H9 (cell line): ENCODE measurements around the gene SLC9A9. TPM values are rescaled to one million over a fixed set of nuclear protein-coding genes. Genes with fewer than 3 reads are reported as not detected.

Source experiments
- DNase-seq: peaks from one replicate; pipeline ENCODE4 v3.0.0-alpha.2; 2017
- H2AFZ ChIP-seq: one replicate; pipeline ENCODE4 v1.6.1; 2013; ENCODE audit warnings: mild to moderate bottlenecking, low read length, control low read depth, moderate library complexity
- H2AK5ac ChIP-seq: 2 replicates; pipeline ENCODE4 v1.6.1; 2013; ENCODE audit warnings: low read length, control low read depth, mixed read lengths; ENCODE audit not compliant: insufficient read length
- H2BK120ac ChIP-seq: one replicate; pipeline ENCODE4 v1.6.1; 2013; ENCODE audit warnings: low read depth, mild to moderate bottlenecking, low read length, control low read depth, inconsistent platforms; ENCODE audit not compliant: poor library complexity, severe bottlenecking
- H2BK12ac ChIP-seq: 2 replicates; pipeline ENCODE4 v1.6.1; 2013; ENCODE audit warnings: low read length, control low read depth, mixed read lengths, low read depth; ENCODE audit not compliant: insufficient read length
- H2BK15ac ChIP-seq: 2 replicates; pipeline ENCODE4 v1.6.1; 2013; ENCODE audit warnings: low read depth, low read length, control low read depth
- H2BK20ac ChIP-seq: one replicate; pipeline ENCODE4 v1.6.1; 2013; ENCODE audit warnings: low read depth, mild to moderate bottlenecking, low read length, control low read depth, inconsistent platforms; ENCODE audit not compliant: poor library complexity, severe bottlenecking
- H2BK5ac ChIP-seq: 2 replicates; pipeline ENCODE4 v1.6.1; 2013; ENCODE audit warnings: low read length, control low read depth, mixed read lengths; ENCODE audit not compliant: insufficient read length
- H3K14ac ChIP-seq: 2 replicates; pipeline ENCODE4 v1.6.1; 2013; ENCODE audit warnings: low read length, control low read depth; ENCODE audit not compliant: insufficient read depth
- H3K18ac ChIP-seq: 2 replicates; pipeline ENCODE4 v1.6.1; 2013; ENCODE audit warnings: low read depth, mild to moderate bottlenecking, mixed read lengths, low read length, control low read depth; ENCODE audit not compliant: insufficient read length
- H3K23ac ChIP-seq: 2 replicates; pipeline ENCODE4 v1.6.1; 2013; ENCODE audit warnings: low read length, control low read depth, mixed read lengths, low read depth; ENCODE audit not compliant: insufficient read length
- H3K23me2 ChIP-seq: 2 replicates; pipeline ENCODE4 v1.6.1; 2013; ENCODE audit warnings: low read depth, mild to moderate bottlenecking, mixed read lengths, low read length, control low read depth; ENCODE audit not compliant: insufficient read length, poor library complexity, severe bottlenecking
- H3K27ac ChIP-seq: 2 replicates; pipeline ENCODE4 v1.5.1; 2013; ENCODE audit warnings: low read length, control low read depth, mixed read lengths, low read depth; ENCODE audit not compliant: insufficient read length
- H3K27me3 ChIP-seq: 2 replicates; pipeline ENCODE4 v1.6.1; 2013; ENCODE audit warnings: low read length, control low read depth, inconsistent platforms; ENCODE audit not compliant: insufficient read depth
- H3K4ac ChIP-seq: 2 replicates; pipeline ENCODE4 v1.6.1; 2013; ENCODE audit warnings: low read depth, mild to moderate bottlenecking, control low read depth, inconsistent platforms, low read length, moderate library complexity
- H3K4me1 ChIP-seq: 2 replicates; pipeline ENCODE4 v1.6.1; 2013; ENCODE audit warnings: low read length, control low read depth, inconsistent platforms; ENCODE audit not compliant: insufficient read depth
- H3K4me2 ChIP-seq: 2 replicates; pipeline ENCODE4 v1.6.1; 2013; ENCODE audit warnings: low read length, control low read depth, mixed read lengths; ENCODE audit not compliant: insufficient read length, insufficient read depth
- H3K56ac ChIP-seq: 2 replicates; pipeline ENCODE4 v1.6.1; 2013; ENCODE audit warnings: low read depth, mild to moderate bottlenecking, mixed read lengths, low read length, control low read depth; ENCODE audit not compliant: insufficient read length
- H3K79me1 ChIP-seq: 2 replicates; pipeline ENCODE4 v1.6.1; 2013; ENCODE audit warnings: low read depth, mild to moderate bottlenecking, moderate library complexity, low read length, control low read depth, inconsistent platforms; ENCODE audit not compliant: insufficient read depth, poor library complexity, severe bottlenecking
- H3K79me2 ChIP-seq: 2 replicates; pipeline ENCODE4 v1.6.1; 2013; ENCODE audit warnings: low read length, control low read depth, inconsistent platforms; ENCODE audit not compliant: insufficient read depth
- H3K9ac ChIP-seq: 2 replicates; pipeline ENCODE4 v1.6.1; 2013; ENCODE audit warnings: low read length, control low read depth, mixed read lengths; ENCODE audit not compliant: insufficient read length; ENCODE audit errors: extremely low read depth
- H3K9me3 ChIP-seq: one replicate; pipeline ENCODE4 v1.6.1; 2013; ENCODE audit warnings: low read depth, low read length, inconsistent platforms; ENCODE audit not compliant: control insufficient read depth
- H3T11ph ChIP-seq: one replicate; pipeline ENCODE4 v1.6.1; 2013; ENCODE audit warnings: mild to moderate bottlenecking, low read length, control low read depth, inconsistent platforms
- H4K20me1 ChIP-seq: one replicate; pipeline ENCODE4 v1.6.1; 2013; ENCODE audit not compliant: control insufficient read depth, insufficient read length, insufficient read depth
- H4K5ac ChIP-seq: 2 replicates; pipeline ENCODE4 v1.6.1; 2013; ENCODE audit warnings: low read depth, mild to moderate bottlenecking, mixed read lengths, low read length, control low read depth; ENCODE audit not compliant: insufficient read length
- H4K8ac ChIP-seq: replicated peaks from 2 replicates; pipeline ENCODE4 v1.6.1; 2013; ENCODE audit warnings: low read length, control low read depth, mixed read lengths, low read depth; ENCODE audit not compliant: insufficient read length
- H4K91ac ChIP-seq: 2 replicates; pipeline ENCODE4 v1.6.1; 2013; ENCODE audit warnings: low read depth, mild to moderate bottlenecking, moderate library complexity, mixed read lengths, low read length, control low read depth; ENCODE audit not compliant: insufficient read length
- H3K27ac Mint-ChIP-seq, 3 experiments: 2 replicates in 2 of 3; 3 replicates in 1 of 3; pipeline ENCODE4 v1.8.0; 2020 to 2021; ENCODE audit warnings: mixed read lengths in 3 of 3, mild to moderate bottlenecking in 1 of 3, moderate library complexity in 1 of 3
- H3K27me3 Mint-ChIP-seq: 2 replicates; pipeline ENCODE4 v1.8.0; 2021; ENCODE audit warnings: low read depth, mild to moderate bottlenecking, moderate library complexity, mixed read lengths
- H3K36me3 Mint-ChIP-seq, 3 experiments: 2 replicates in 2 of 3; 3 replicates in 1 of 3; pipeline ENCODE4 v1.8.0; 2020 to 2021; ENCODE audit warnings: low read depth in 3 of 3, mixed read lengths in 3 of 3; ENCODE audit not compliant: insufficient read depth in 1 of 3
- H3K4me1 Mint-ChIP-seq, 2 experiments: 2 replicates each; pipeline ENCODE4 v1.8.0; 2020; ENCODE audit warnings: mixed read lengths in 2 of 2
- H3K4me3 Mint-ChIP-seq, 2 experiments: 2 replicates in 1 of 2; 3 replicates in 1 of 2; pipeline ENCODE4 v1.8.0; 2020 to 2021; ENCODE audit warnings: mild to moderate bottlenecking in 2 of 2, mixed read lengths in 2 of 2, moderate library complexity in 1 of 2
- H3K9me3 Mint-ChIP-seq, 2 experiments: 2 replicates in 1 of 2; 3 replicates in 1 of 2; pipeline ENCODE4 v1.8.0; 2020; ENCODE audit warnings: mild to moderate bottlenecking in 2 of 2, mixed read lengths in 2 of 2, moderate library complexity in 1 of 2
- CTCF ChIP-seq: fragments of 200-600 bp; sonication (generic); conservative IDR thresholded peaks from 3 replicates; pipeline ENCODE4 v1.8.0; 2021; ENCODE audit warnings: antibody characterized with exemption, mild to moderate bottlenecking
- WGBS: extraction: QIAGEN DNeasy Blood & Tissue Kit; methylation state at CpG from one replicate; pipeline ENCODE4 v1.1.7; 2013; ENCODE audit warnings: missing lambda C conversion rate, low lambda C conversion rate, mixed read lengths; ENCODE audit not compliant: insufficient read length; ENCODE audit errors: extremely low coverage; 5-methylcytosine and 5-hydroxymethylcytosine counted together
- total RNA-seq: library from RNA; stranded (reverse); gene quantifications from 2 replicates; pipeline ENCODE4 v1.2.1, GENCODE V29; 2021

SLC9A9 gene
- total RNA-seq, 1 experiment from 2014 or later, result 0.35 TPM

GRCh38 chr3:143731320-143731719 lies 116.9 kb downstream of the SLC9A9 start:
- no peak for TF ChIP-seq CTCF
- Histone ChIP-seq H3K4me1 (no peaks in the 10 kb centered on the region), H3K79me2 (no peaks in the 10 kb centered on the region), H2AFZ (no peak overlapping the region), H3K23ac (no peak overlapping the region), H3K56ac (no peak overlapping the region), H2BK15ac (no peak overlapping the region), H2BK5ac (no peak overlapping the region), H2BK120ac (no peak overlapping the region), H3K18ac (no peak overlapping the region), H4K8ac (no peak overlapping the region), H3K9ac (no peak overlapping the region), H3K9me3 (no peaks in the 10 kb centered on the region), H4K5ac (no peak overlapping the region), H3K27me3 (no peaks in the 10 kb centered on the region), H2BK12ac (no peak overlapping the region), H3K4me2 (no peak overlapping the region), H3K79me1 (no peaks in the 10 kb centered on the region), H3K27ac (no peak overlapping the region), H3K23me2 (no peaks in the 10 kb centered on the region), H3T11ph (no peak overlapping the region), H3K14ac (no peak overlapping the region), H3K4ac (no peak overlapping the region), H4K20me1 (no peaks in the 10 kb centered on the region), H2AK5ac (no peak overlapping the region), H2BK20ac (no peak overlapping the region), H4K91ac (no peak overlapping the region)
- no CpG with 5 or more reads among the region's 1 CpG for WGBS
- Mint-ChIP-seq H3K4me1 (no peaks in the 10 kb centered on the region), H3K9me3 (no peaks in the 10 kb centered on the region), H3K27me3 (no peaks in the 10 kb centered on the region), H3K27ac (no peak overlapping the region), H3K36me3 (no peaks in the 10 kb centered on the region), H3K4me3 (no peak overlapping the region)
- DNase-seq, result no peak
